HEK293 (cell line): ENCODE results near the gene TAPBPL.

Experiments
- CTCF ChIA-PET: fragments of 350-600 bp; formaldehyde crosslinking; extraction: SDS; loops from one replicate; lab custom pipeline; 2021; ENCODE audit warnings: antibody characterized with exemption; lab: Yijun Ruan, JAX
- POLR2A ChIA-PET: fragments of 300-600 bp; formaldehyde crosslinking; extraction: SDS; loops from one replicate; lab custom pipeline; 2020; ENCODE audit warnings: antibody characterized with exemption, inconsistent platforms; lab: Yijun Ruan, JAX
- H3K27ac ChIP-seq: fragments of 200-500 bp; sonication (Bioruptor generic); 2 replicates; pipeline ENCODE4 v1.5.1; 2014; ENCODE audit warnings: low read depth, low read length, control low read depth, inconsistent platforms; ENCODE audit errors: extremely low read depth
- H3K36me3 ChIP-seq, 2 experiments: fragments of 200-500 bp in 1 of 2; sonication (Bioruptor generic) in 1 of 2; 1 replicate in 1 of 2; 2 replicates in 1 of 2; pipeline ENCODE4 v1.5.1; 2014 to 2017; ENCODE audit warnings: inconsistent platforms in 2 of 2, low read length in 2 of 2; ENCODE audit not compliant: control insufficient read depth in 2 of 2, insufficient read depth in 1 of 2
- H3K4me1 ChIP-seq: fragments of 200-500 bp; sonication (Bioruptor generic); 2 replicates; pipeline ENCODE4 v1.5.1; 2014; ENCODE audit warnings: mild to moderate bottlenecking, low read length, inconsistent platforms; ENCODE audit not compliant: control insufficient read depth, insufficient read depth
- H3K4me3 ChIP-seq: 2 replicates; pipeline ENCODE4 v1.5.1; 2011; ENCODE audit warnings: low read depth, mild to moderate bottlenecking, control low read depth, low read length, moderate library complexity
- H3K9me3 ChIP-seq: fragments of 200-500 bp; sonication (Bioruptor generic); 2 replicates; pipeline ENCODE4 v1.5.1; 2014; ENCODE audit warnings: low read depth, low read length, inconsistent platforms; ENCODE audit not compliant: control insufficient read depth, insufficient read depth
- PATZ1 ChIP-seq: fragments of 450-650 bp; formaldehyde crosslinking; IDR thresholded peaks from 2 replicates; pipeline ENCODE4 v1.5.1; 2016; ENCODE audit warnings: missing biosample characterization, missing genetic modification characterization
- PRDM2 ChIP-seq: fragments of 450-650 bp; formaldehyde crosslinking; IDR thresholded peaks from 2 replicates; pipeline ENCODE4 v1.5.1; 2016; ENCODE audit warnings: missing biosample characterization, missing genetic modification characterization, borderline replicate concordance
- PRDM4 ChIP-seq: fragments of 450-650 bp; formaldehyde crosslinking; IDR thresholded peaks from 2 replicates; pipeline ENCODE4 v1.5.1; 2017; ENCODE audit warnings: missing biosample characterization, missing genetic modification characterization
- ZBTB20 ChIP-seq: fragments of 450-650 bp; formaldehyde crosslinking; IDR thresholded peaks from 2 replicates; pipeline ENCODE4 v1.5.1; 2016; ENCODE audit warnings: missing biosample characterization, missing genetic modification characterization
- ZBTB48 ChIP-seq: fragments of 450-650 bp; formaldehyde crosslinking; IDR thresholded peaks from 2 replicates; pipeline ENCODE4 v1.5.1; 2016; ENCODE audit warnings: missing biosample characterization, missing genetic modification characterization
- ZNF398 ChIP-seq: fragments of 450-650 bp; formaldehyde crosslinking; IDR thresholded peaks from 2 replicates; pipeline ENCODE4 v1.5.1; 2017; ENCODE audit warnings: missing biosample characterization, missing genetic modification characterization
- ZNF561 ChIP-seq: fragments of 450-650 bp; IDR thresholded peaks from 2 replicates; pipeline ENCODE4 v1.5.1; 2018; ENCODE audit warnings: missing biosample characterization, missing genetic modification characterization, borderline replicate concordance
- ZNF777 ChIP-seq: fragments of 450-650 bp; formaldehyde crosslinking; IDR thresholded peaks from 2 replicates; pipeline ENCODE4 v1.5.1; 2017; ENCODE audit warnings: missing biosample characterization, missing genetic modification characterization, borderline replicate concordance

The TAPBPL gene

GRCh38 chr12:6469092-6469491 is 17.2 kb downstream of the TAPBPL start:
- H3K4me3 ChIP-seq: no peak overlapping the region
- POLR2A ChIA-PET: interaction anchor here (0.6 to 3.5 kb wide), 8 partner anchors 9 to 133 kb away, joined by 6 to 74 read pairs (median 21); partner anchors contain the start of genes GAPDH and MRPL51

GRCh38 chr12:6469609-6470374 is 17.9 kb downstream of the TAPBPL start:
- TF ChIP-seq PRDM4 (tag by site-specific recombination) (no peak), PRDM2 (tag by site-specific recombination) (0 out of 2 replicates have a peak, but pooled peaks have one; percentile 61), ZNF777 (tag by site-specific recombination) (0 out of 2 replicates have a peak, but pooled peaks have one; percentile 31), ZBTB48 (tag by site-specific recombination) (0 out of 2 replicates have a peak, but pooled peaks have one; percentile 43), ZNF398 (tag by site-specific recombination) (0 out of 2 replicates have a peak, but pooled peaks have one; percentile 43), PATZ1 (tag by site-specific recombination) (peak; percentile 71; the same call in 1 of the 2 replicates), ZBTB20 (tag by site-specific recombination) (no peak)
- H3K4me1 ChIP-seq: peaks cover 2% of the 10 kb centered on the region; the same call in 1 of the 2 replicates
- peaks cover 2 to 20% of the 10 kb centered on the region in 2 experiments for H3K36me3 ChIP-seq
- H3K4me3 ChIP-seq: peak overlapping the region; percentile 81
- ChIA-PET CTCF (interaction anchor here (0.6 to 2.2 kb wide), 7 partner anchors 14 to 297 kb away, joined by 3 to 11 read pairs (median 4); no protein-coding TSS in a partner anchor), POLR2A (interaction anchor here (0.5 to 3.5 kb wide), 38 partner anchors 10 to 274 kb away, joined by 3 to 74 read pairs (median 6); partner anchors contain the start of genes GAPDH, MRPL51, PLEKHG6 and TAPBPL)
- no peaks in the 10 kb centered on the region for H3K9me3 ChIP-seq
- peak overlapping the region; percentile 35; the same call in 1 of the 2 replicates for H3K27ac ChIP-seq

More at GRCh38 chr12:6469092-6469491, 17.2 kb downstream of the TAPBPL start:
- Histone ChIP-seq H3K4me1 (peaks cover 2% of the 10 kb centered on the region; the same call in 1 of the 2 replicates), H3K9me3 (no peaks in the 10 kb centered on the region), H3K27ac (no peak overlapping the region), H3K36me3 (peaks cover 7 to 27% of the 10 kb centered on the region in 2 experiments)
- no peak for TF ChIP-seq ZNF561
- CTCF ChIA-PET: interaction anchor here (0.6 to 2.2 kb wide), 6 partner anchors 45 to 480 kb away, joined by 3 to 11 read pairs (median 6); no protein-coding TSS in a partner anchor
